HG03342 (cell line): ENCODE data around the gene MAPK8.
A peak's percentile ranks its signal among the peaks of the same experiment; 100 is the strongest.

Experiments used
- ATAC-seq: cut with Tn5 transposase; IDR thresholded peaks from one replicate; pipeline ENCODE4 v1.9.1; 2021; ENCODE audit warnings: mild to moderate bottlenecking, moderate library complexity; ENCODE audit not compliant: unreplicated experiment

Gene MAPK8

DNA sequence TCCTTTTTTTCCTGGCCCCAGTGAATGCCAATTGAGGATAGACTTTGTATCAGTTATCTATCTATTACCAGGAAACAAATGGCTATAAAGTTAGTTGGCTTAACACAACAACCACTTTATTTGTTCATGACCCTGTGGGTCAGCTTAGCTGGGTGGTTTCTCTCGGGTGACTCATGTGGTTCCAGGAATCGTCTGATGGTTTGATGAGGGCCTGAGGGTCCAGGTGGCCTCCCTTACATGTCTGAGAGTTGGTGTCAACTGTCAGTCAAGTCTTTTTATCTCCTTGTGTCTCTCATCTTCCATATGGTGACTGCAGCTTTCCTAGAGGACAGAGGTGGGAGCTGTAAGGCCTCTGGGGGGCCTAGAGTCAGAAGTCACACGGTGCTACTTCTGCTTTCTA lies 15.3 kb upstream of the MAPK8 start:
- ATAC-seq, result no peak

DNA sequence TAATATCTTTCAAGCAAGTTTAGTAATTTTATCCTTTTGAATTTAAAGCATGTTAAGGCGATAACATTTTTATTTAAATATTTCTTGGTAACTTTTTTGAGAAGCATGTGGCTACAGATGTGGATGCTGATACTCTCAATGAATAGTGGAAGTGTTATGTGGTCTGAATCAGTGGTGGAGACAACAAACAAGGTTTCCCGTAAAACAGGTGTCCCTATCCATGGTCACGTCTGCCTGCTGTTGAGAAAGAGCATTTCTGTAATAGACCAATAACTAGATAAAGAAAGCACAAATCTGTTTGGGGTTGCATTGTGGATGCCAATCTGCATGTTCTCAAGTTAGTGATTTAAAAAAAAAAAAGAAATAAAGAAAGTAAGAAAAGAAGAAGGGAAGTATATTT lies 13.9 kb upstream of the MAPK8 start:
- no peak for ATAC-seq

DNA sequence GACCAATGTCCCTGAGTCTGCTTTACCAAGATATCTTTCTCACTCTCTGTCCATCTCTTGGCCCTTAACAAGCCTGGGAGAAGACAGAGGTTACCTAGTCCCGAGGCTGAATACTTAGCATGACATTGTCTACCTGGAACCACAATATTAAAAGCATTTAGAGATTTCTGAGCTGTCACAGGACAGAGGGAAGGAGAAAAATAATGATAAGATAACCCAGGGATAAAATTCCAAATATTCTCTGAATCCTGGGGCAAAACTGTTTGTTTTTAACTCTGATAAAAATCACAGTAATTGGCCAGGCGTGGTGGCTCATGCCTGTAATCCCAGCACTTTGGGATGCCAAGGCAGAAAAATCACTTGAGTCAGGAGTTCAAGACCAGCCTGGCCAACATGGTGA lies 12.0 kb upstream of the MAPK8 start:
- ATAC-seq, result no peak

DNA sequence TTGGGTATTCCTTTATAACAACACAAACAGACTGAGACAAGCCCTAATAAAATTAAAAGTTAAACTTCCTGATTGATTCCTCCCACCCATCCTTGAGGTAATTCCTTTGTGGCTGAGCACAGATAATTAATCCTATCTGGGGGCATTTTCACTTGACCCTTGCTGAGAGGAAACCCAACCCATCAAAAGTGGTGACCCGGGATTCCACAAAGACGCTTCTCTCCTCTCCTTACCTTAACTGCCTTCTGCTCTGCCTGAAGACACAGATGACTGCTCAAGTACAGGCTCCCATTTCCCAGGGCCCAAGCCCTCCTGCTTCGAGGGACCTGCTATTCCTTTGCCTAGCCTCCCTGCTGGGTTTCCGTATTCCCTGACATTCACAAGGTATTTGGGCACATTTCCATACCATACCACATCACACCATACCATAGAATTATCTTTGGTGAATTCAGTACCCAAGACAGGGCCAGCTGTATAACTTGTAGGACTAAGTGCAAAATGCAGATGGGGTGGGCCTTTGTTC lies 9.8 kb upstream of the MAPK8 start:
- no peak for ATAC-seq

DNA sequence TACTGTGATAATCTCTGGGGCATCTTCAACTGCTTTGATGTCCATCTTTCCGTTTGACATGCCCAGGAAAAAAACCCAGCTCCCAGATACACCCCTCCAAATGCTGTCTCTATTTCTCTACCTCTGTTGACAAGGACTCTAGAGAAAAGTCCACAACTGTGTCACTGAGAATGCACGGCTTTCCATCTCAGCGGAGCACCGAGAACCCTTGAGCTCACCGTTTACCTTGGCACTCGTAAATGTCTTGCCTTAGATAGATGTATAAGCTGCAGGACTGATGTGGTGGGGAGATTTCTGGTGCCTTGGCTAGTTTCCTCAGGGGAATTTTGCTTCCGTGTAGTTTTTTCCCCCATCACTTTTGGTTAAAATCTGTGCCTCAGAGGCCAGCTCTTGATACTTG lies 7.4 kb upstream of the MAPK8 start:
- ATAC-seq, result no peak

DNA sequence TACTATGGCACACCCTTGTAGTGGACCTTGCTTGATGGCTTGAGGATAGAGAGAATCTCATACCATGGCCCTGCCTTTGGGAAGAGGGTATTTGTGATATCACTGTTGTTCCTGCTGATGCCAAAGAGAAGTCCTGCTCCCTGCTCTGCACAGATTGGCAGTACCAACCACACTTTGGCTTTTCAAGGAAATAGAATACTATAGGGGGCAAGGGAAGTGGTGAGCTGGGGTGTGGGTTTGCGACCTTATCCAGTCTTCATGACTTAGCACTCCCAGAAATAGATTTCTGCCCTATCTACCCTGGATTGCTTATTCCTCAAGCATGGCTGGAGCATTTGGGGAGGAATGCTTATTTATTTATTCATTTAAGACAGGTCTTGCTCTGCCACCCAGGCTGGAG lies 6.8 kb upstream of the MAPK8 start:
- no peak for ATAC-seq

DNA sequence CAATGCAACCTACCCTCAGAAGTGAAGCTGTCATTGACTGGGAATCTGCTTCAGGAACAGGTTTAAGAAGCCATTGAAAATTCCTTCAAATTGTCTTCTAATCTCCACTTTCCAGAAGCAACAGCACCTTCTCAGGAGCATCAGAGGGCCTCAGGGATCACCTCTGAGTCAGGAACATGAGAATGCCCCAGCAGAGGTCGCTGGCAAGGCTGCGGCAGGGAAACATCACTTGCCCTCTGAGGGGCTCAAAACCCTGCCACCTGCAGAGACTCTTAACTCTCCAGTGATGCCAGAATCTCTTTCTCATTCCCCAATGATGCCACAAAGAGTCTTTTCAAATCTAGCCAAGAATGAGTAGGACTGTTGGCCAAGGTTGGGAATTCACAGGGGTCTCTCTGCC lies 5.9 kb upstream of the MAPK8 start:
- no peak for ATAC-seq

DNA sequence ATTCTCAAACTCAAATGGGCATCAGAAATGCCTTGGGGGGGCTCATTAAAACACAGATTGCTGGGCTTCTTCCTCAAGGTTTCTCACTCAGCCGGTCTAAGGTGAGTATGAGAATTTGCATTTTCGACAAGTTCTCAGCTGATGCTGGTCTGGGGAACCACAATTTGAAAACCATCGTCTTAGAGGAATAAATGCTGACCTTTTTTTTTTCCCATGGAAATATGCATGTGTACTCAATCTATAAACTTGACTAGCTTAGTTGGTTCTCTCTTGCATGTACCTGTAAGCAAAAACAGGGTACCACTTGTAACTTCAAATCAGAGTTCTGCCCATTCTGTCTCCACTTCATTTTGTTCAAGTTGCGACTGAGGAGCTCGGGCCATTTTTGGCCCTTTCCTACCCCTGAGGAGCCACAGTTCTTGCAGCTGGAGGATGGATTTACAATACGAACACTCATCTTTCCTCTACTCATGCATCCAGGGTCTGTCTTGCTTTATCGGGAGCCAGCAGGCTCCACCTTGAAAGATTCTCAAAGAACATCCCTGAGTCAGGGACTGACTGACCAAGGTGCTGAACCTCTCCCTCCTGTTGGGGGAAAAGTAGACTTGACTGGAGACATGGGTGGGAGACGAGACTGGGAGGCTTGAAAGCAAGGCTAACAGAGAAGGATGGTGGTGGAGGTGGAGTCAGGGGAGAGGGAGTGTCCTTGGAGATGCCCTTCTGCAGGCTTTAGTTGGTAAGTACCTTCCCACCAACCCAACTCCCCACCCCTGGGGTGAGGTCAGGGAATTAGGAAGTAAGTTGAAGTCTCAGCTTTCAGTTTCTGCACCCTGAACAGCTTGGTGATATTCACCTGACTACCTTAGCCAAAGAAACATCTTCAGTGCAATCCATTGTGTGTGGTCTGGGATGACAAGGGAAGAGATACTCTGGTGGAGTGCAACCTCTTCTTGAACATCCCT lies 3.7 kb upstream of the MAPK8 start:
- no peak for ATAC-seq

DNA sequence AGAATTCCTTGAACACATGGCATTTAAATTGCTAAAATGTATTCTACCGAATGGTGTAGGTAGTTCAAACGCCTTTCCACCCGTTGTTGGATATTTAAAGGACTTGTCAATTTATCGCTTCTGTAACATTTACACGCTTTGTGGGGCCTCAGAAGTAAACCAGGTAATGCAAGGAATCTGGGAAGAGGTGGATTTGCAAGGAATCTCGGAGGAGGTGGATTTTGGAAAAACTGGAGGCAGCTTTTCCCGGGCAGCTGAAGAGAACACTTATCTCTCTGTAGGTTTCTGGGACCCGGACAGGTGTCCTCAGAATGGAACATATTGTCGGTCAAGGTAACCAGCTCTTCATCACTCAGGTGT lies 592 bp upstream of the MAPK8 start:
- no peak for ATAC-seq

DNA sequence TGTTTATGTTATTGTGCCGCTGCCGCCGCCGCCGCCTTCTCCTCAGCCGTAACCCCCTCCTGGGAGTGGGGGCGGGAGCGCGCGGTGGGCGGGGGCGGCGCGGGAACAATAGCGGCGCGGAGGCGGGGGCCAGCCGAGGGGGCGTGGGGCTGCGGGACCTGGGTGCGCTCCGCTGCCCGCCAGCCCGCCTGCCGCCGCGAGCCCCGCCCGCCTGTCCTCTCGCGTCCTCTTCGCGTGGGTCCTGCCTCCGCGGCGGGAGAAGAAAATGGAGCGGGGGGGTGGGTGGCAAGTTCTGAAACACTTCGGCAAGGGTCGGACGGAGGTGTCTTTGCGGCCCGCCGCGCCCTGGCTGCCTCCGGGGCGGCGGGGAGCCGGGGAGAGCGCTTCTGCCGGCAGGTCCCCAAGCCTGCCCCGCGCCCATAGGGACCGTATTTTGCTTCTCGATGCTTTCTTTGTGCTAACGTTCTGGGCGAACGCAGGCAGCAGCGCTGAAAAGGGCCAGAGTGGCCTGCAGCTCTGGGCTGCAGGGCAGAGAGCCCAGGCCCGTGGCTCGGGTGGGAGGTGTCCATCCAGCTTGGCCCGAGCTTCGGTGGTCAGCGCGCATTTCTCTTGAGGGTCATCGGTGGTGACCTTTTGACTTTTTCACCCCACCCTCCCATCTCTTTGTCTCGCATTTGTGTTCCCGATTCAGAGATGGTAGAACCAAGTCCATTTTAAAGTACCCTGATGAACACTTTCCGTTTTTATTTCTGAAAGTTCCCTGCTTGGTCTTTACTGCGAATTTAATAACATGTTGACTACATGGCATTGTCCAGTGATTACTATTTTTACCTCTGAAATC lies 613 bp downstream of the MAPK8 start:
- peak; percentile 38 for ATAC-seq

DNA sequence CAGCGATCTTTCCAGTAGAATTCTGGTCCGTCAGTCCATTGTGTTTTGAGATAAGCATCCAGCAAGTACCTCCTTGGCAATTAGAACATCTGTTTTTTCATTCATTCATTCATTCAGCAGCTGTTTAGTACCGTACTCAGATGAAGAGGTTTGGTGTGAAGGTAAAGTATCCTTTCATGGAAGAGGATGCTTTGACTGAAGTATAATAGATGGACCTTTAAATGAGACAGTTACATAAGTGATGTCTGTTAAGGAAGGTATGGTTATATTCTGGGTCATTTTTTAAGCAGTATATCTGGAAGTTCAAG lies 1.2 kb downstream of the MAPK8 start:
- ATAC-seq, result no peak

DNA sequence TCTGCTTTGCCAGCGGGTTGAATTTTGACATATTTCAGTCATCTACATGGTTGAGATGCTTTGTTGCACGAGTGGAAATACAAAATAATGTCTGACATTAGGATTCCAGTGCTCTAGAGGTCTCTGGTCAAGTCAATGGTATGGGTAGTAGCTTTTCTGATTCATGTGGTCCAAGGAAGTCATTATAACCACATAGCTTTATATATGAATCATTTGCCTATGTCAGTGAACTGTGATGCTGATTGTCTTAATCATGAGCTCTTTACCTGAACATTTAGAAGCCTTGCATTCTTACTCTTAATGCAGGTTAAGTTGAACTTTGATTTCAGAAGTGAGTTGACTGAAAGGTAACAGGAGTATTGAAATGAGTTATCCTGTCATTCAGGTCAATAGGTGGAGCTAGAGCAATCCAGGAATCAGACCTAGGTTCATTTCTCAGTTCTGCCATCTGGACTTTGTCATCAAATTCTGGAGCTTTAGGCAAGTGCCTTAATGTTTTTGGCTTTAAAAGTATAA lies 3.3 kb downstream of the MAPK8 start:
- ATAC-seq, result no peak

DNA sequence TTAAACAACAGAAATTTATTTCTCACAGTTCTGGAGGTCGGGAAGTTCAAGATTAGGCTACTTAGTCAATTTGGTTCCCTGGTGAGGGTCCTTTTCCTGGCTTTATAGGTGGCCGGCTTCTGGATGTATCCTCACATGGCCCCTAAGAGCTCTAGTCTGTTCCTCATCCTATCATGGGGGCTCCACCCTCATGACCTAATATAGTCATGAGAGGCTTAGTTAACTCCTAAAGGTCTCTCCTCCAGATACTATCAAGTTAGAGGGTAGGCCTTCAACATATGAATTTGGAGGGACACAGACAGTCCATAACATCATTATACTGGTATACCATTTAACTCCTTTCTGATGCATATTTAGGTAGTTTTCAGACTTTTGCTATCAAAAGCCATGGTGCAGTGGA lies 7.6 kb downstream of the MAPK8 start:
- ATAC-seq, result no peak

DNA sequence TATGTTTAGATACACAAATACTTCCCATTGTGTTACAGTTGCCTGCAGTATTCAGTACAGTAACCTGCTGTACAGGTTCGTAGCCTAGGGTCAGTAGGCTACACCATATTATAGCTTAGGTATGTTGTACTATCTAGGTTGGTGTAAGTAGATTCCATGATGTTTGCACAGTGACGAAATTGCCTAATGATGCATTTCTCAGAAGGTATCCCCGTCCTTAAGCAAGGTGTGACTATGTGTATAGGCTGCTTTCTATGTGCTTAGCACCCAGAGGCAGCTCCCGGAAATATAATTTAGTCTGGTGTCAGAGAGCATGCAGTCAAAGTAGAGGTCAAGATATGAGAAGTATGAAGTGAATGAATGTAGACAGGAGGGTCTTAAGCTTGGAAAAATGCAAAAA lies 9.8 kb downstream of the MAPK8 start:
- ATAC-seq, result no peak

DNA sequence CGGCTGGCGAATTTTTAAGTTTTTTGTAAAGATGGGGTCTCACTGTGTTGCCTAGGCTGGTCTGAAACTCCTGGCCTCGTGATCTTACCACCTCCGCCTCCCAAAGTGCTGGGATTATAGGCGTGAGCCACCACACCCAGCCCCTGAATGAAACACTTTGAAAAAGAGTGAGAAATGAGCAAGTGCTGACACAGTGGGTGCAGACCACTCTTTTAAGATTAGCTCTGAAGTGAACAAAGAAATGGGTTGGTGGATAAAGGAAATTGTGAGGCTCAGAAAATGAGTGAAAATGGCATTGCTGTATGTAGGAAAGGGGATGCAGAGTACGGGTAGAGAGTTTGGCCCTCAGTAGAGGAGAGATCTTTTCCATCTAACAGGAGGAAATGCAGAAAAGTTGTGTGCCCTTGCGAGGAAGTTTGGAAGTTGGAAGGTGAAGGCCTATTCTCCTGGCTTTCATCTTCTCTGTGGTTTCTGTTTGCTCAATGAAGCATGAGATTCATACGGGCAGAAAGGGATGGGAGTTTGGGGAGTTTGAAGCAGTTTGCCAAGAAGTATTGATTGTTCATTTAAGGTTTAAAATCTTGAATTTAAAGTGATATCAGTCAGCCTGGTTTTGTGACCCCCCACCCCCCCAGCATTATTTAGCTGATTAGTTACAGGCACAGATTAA lies 11.0 kb downstream of the MAPK8 start:
- no peak for ATAC-seq

DNA sequence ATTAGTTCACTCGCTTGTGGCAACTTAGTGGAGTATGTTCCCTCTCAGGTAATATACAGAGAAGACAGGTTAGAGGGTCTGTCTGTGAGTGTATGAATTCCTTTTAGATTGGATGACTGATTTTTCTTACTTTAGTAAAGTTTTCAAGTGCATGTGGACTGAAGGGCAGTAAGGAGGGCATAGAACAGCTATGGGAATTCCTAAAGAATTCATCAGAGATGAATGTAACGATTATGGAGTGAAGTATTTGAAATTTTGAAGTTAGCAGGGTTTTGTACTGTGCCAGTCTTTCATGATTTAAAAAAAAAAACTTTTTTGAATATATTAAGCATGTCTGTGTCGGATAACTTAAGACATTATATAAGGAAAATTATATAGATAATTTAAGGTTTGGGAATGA lies 15.5 kb downstream of the MAPK8 start:
- no peak for ATAC-seq

DNA sequence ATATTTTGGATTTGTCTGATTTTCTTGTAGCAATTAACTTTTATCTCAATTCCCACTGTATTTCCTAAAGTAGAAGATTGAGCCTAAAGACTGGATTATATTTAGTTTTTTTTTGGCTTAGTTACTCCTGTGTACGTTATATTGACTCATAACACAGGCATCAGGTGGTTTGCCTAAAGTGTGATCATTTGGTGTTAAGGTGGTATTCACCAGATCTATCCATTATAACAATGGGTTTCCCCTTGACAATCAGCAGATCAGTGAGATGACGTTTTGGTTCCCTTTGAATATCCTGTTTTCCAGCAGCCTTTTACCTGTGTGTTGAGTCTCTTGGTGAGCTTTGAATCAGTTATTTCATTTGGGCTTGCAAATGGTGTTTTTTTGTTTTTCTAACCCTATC lies 18.1 kb downstream of the MAPK8 start:
- ATAC-seq, result no peak

DNA sequence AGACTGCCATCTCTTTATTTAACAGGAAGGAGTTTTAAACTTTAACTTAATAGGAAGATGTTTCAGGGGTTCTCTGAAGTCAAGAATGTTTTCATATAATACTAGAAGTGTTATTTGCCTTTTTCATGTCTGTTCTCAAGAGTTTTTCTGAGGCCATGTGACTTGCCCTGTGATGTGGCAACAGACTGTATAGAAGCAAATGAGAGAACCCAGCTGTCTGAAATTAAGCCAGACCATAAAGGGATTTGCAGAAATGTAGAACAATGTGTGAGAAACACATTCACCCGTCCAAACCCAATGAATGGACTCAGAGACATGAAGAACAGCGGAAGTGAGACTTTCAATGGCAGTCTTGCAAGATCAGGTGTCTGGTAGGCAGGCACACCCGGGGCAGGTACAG lies 23.8 kb downstream of the MAPK8 start:
- ATAC-seq, result no peak

DNA sequence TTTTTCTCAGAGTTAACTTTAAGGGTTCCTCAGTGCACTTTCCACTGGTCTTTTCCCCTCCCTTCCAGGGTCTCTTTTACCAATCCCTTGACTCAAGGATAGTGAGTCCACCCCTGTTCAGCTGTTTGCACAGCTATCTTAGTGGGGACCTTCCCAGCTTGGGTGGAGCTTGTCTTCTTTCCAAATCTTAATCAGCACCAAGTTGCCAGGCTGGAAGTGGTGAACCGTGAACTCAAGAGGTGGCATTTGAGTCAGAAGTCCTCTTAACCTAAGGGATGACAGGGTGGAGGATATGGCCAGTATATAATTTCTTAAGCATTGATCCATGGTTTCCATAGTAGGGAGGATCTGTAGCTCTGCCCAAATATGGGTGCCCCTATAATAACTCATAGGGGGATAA lies 25.0 kb downstream of the MAPK8 start:
- ATAC-seq, result no peak

DNA sequence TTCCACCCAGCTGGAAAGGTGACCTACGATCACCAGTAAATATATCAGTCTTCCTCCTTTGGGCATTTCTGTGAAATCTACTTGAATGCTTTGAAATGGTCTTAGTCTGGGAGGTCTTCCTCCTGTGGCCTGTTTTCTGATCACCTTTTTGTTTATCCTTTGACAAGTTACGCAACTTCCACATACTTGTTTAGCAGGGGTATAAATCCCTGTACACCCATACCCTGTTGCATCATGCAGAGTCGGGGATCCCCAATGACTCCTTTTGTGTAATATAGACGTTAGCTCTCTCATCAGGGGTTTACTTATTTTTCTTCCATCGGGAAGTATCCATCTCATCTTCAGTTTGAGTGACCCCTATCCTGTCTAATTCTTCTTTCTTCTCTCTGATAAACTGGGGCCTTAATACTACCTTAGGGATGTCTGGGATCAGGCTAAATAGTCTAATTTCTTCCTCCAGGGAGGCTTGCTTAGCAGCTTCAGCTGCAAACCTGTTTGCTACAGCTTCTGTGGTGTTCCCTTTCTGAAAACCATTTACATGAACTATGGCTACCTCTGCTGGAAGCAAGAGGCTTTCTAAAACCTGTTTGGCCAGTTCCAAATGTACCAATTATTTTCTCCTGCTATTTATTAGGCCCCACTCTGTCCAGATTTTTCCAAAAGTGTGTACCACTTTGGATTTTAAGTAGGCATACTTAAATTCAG lies 25.8 kb downstream of the MAPK8 start:
- ATAC-seq, result no peak

DNA sequence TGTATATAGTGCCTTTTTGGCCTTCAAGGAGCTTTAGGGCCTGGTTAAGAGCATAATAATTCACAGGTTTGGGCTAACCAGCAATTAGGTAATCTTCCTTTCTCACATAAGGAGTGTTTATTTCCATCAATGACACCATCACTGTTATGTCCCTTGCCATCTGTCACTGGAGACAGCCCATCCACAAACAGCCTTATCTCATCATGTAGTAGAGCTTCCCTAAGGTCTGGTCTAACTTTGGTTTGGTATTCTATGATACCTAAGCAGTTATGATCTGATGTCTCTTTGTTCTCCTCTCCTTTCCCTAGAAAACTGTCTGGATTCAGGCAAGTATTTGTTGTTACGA lies 26.4 kb downstream of the MAPK8 start:
- no peak for ATAC-seq
